GM18505 (cell line): ENCODE data around the gene C20orf173.
A peak's percentile ranks its signal among the peaks of the same experiment; 100 is the strongest.

Source experiments
- ATAC-seq: cut with Tn5 transposase; IDR thresholded peaks from one replicate; pipeline ENCODE4 v1.9.1; 2021; ENCODE audit not compliant: unreplicated experiment
- POLR2A ChIP-seq: IDR thresholded peaks from 4 replicates; pipeline ENCODE4 v1.6.1; 2011; ENCODE audit warnings: borderline replicate concordance; ENCODE audit not compliant: insufficient read depth, insufficient read length; ENCODE audit errors: extremely low read depth

C20orf173 gene

GRCh38 chr20:35510951-35511735 lies 18.3 kb downstream of the C20orf173 start:
- no peak for ATAC-seq

GRCh38 chr20:35508493-35509218 lies 20.8 kb downstream of the C20orf173 start:
- TF ChIP-seq POLR2A = no peak
- no peak for ATAC-seq

More at GRCh38 chr20:35510951-35511735, 18.3 kb downstream of the C20orf173 start:
- TF ChIP-seq POLR2A = no peak

- TF ChIP-seq POLR2A = no peak
- ATAC-seq = no peak
Observed at GRCh38 chr20:35506872-35507638, 22.4 kb downstream of the C20orf173 start.

GRCh38 chr20:35506179-35506578 lies 23.3 kb downstream of the C20orf173 start:
- ATAC-seq = no peak
- no peak for TF ChIP-seq POLR2A

- no peak for TF ChIP-seq POLR2A
- no peak for ATAC-seq
Observed at GRCh38 chr20:35504751-35505150, 24.7 kb downstream of the C20orf173 start.

- no peak for TF ChIP-seq POLR2A
- no peak for ATAC-seq
Observed at GRCh38 chr20:35503841-35504561, 25.5 kb downstream of the C20orf173 start.

- no peak for TF ChIP-seq POLR2A
- no peak for ATAC-seq
Observed at GRCh38 chr20:35503281-35503680, 26.2 kb downstream of the C20orf173 start.

- peak; percentile 55 for ATAC-seq
- no peak for TF ChIP-seq POLR2A
Observed at GRCh38 chr20:35502352-35502751, 27.1 kb downstream of the C20orf173 start.

GRCh38 chr20:35499271-35499670 lies 30.2 kb downstream of the C20orf173 start:
- no peak for TF ChIP-seq POLR2A
- no peak for ATAC-seq

- TF ChIP-seq POLR2A = no peak
Observed at GRCh38 chr20:35497780-35498189, 31.7 kb downstream of the C20orf173 start.

GRCh38 chr20:35497320-35497719 lies 32.1 kb downstream of the C20orf173 start:
- TF ChIP-seq POLR2A = no peak
- ATAC-seq = no peak

More at GRCh38 chr20:35497780-35498189, 31.7 kb downstream of the C20orf173 start:
- ATAC-seq = no peak

GRCh38 chr20:35496481-35496880 lies 33.0 kb downstream of the C20orf173 start:
- ATAC-seq = no peak
- no peak for TF ChIP-seq POLR2A

GRCh38 chr20:35492352-35492751 lies 37.1 kb downstream of the C20orf173 start:
- TF ChIP-seq POLR2A = no peak
- ATAC-seq = no peak
